HepG2 (cell line): Measurements from ENCODE around the gene DLL4.

Experiments
- FOXA3 ChIP-seq: IDR thresholded peaks from 2 replicates; pipeline ENCODE4 v1.6.1; 2016; ENCODE audit warnings: missing genetic modification reagents, missing compliant biosample characterization
- KLF16 ChIP-seq, 2 experiments: sonication (generic) in 1 of 2; formaldehyde crosslinking in 1 of 2; IDR thresholded peaks; 2 replicates each; pipeline versions ENCODE4 v1.6.1 to v1.8.0; 2016 to 2023; ENCODE audit warnings: missing genetic modification reagents in 2 of 2, missing compliant biosample characterization in 1 of 2
- POLR2AphosphoS2 ChIP-seq: IDR thresholded peaks from 2 replicates; pipeline ENCODE4 v1.6.1; 2011; ENCODE audit warnings: low read depth, low read length, improper control_type of control experiment
- POLR2AphosphoS5 ChIP-seq: IDR thresholded peaks from 2 replicates; pipeline ENCODE4 v1.6.1; 2012; ENCODE audit warnings: low read depth, low read length
- RAD21 ChIP-seq: fragments of 450-650 bp; formaldehyde crosslinking; IDR thresholded peaks from 2 replicates; pipeline ENCODE4 v1.5.0; 2020; ENCODE audit warnings: mild to moderate bottlenecking
- SMAD1 ChIP-seq: sonication (generic); formaldehyde crosslinking; IDR thresholded peaks from 2 replicates; pipeline ENCODE4 v1.4.0; 2020; ENCODE audit warnings: missing genetic modification reagents, low read depth, mild to moderate bottlenecking, borderline replicate concordance
- SP1 ChIP-seq, 2 experiments: fragments of 450-650 bp in 1 of 2; sonication (generic) in 1 of 2; formaldehyde crosslinking in 1 of 2; IDR thresholded peaks; 2 replicates each; pipeline versions ENCODE4 v1.4.0 to v1.6.1; 2016 to 2020; ENCODE audit warnings: missing genetic modification reagents in 1 of 2
- TAF1 ChIP-seq: sonication (generic); formaldehyde crosslinking; IDR thresholded peaks from 2 replicates; pipeline ENCODE4 v1.4.0; 2020; ENCODE audit warnings: missing genetic modification reagents
- TF ChIP-seq, protein P1 (sequence below): sonication (generic); formaldehyde crosslinking; IDR thresholded peaks from 2 replicates; pipeline ENCODE4 v1.5.0; 2020; ENCODE audit warnings: mild to moderate bottlenecking, missing genetic modification reagents, moderate library complexity
- TF ChIP-seq, protein P2 (sequence below): IDR thresholded peaks from 2 replicates; pipeline ENCODE4 v1.6.1; 2018; ENCODE audit warnings: missing genetic modification reagents
- TF ChIP-seq, protein P3 (sequence below): sonication (generic); formaldehyde crosslinking; IDR thresholded peaks from 2 replicates; pipeline ENCODE4 v1.8.1; 2023; ENCODE audit warnings: mild to moderate bottlenecking, missing genetic modification reagents, borderline replicate concordance
- TF ChIP-seq, protein P4 (sequence below): IDR thresholded peaks from 2 replicates; pipeline ENCODE4 v1.6.1; 2016; ENCODE audit warnings: low read depth
- TF ChIP-seq, protein P5 (sequence below): sonication (generic); formaldehyde crosslinking; IDR thresholded peaks from 2 replicates; pipeline ENCODE4 v1.8.1; 2023; ENCODE audit warnings: mild to moderate bottlenecking, inconsistent platforms, moderate library complexity, missing genetic modification reagents, borderline replicate concordance

DNA sequence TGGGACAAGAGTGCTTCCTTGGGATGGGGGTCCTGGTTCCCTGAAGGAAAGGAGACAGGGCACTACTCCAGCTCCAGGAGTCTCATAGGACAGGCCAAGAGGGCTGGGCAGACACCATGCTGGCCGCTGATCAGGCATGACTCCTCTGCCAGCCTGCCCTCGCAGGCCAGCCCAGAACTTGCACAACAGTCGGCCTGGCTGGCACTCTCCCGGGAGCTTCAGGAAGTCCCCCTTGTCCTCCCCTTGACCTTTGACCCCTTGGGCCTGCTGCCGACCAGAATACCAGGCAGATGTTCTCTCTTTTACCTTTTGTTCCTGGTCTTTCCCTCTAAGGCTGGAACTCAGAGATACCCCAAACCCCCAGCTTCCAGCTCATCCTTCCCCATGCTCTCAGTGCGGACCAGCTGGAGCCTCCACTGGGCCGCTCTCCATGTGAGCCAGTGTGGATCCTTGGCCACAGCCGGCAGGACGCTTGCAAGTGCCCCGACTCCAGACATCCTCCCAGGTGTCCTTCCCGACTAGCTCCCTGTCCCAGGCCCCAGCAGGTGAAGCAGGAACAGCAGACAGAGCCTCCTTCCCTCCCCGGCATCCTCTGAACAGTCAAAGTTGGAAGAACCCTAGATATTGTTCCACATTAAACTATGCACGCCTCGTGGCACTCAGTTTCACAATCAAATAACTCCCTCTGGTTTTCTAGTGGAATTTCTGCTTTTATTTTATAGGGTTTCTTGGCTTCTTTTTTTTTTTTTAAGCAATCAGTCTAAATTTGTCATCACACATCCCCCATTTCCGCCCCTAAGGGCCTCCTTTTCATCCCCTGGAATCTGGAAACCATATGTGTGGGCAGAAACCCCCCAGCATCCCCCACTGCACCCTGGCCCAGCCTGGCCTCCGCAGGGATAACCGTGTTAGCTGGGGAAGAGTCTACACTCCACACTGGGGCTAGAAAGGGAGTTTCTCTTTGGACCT, 19.2 kb upstream of the DLL4 start:
- TF ChIP-seq, protein P1, sequence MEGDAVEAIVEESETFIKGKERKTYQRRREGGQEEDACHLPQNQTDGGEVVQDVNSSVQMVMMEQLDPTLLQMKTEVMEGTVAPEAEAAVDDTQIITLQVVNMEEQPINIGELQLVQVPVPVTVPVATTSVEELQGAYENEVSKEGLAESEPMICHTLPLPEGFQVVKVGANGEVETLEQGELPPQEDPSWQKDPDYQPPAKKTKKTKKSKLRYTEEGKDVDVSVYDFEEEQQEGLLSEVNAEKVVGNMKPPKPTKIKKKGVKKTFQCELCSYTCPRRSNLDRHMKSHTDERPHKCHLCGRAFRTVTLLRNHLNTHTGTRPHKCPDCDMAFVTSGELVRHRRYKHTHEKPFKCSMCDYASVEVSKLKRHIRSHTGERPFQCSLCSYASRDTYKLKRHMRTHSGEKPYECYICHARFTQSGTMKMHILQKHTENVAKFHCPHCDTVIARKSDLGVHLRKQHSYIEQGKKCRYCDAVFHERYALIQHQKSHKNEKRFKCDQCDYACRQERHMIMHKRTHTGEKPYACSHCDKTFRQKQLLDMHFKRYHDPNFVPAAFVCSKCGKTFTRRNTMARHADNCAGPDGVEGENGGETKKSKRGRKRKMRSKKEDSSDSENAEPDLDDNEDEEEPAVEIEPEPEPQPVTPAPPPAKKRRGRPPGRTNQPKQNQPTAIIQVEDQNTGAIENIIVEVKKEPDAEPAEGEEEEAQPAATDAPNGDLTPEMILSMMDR (CRISPR knock-in tag): 0 out of 2 replicates have a peak, but pooled peaks have one; percentile 3
- TF ChIP-seq, protein P2, sequence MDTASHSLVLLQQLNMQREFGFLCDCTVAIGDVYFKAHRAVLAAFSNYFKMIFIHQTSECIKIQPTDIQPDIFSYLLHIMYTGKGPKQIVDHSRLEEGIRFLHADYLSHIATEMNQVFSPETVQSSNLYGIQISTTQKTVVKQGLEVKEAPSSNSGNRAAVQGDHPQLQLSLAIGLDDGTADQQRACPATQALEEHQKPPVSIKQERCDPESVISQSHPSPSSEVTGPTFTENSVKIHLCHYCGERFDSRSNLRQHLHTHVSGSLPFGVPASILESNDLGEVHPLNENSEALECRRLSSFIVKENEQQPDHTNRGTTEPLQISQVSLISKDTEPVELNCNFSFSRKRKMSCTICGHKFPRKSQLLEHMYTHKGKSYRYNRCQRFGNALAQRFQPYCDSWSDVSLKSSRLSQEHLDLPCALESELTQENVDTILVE (CRISPR knock-in tag): no peak
- no peak for TF ChIP-seq SP1 (IDR thresholded peaks at IDR 0.05)
- no peak for TF ChIP-seq SP1 (CRISPR knock-in tag; IDR thresholded peaks at IDR 0.05)
- TF ChIP-seq SMAD1 (CRISPR knock-in tag): no peak
- TF ChIP-seq FOXA3 (CRISPR knock-in tag): no peak
- no peak for TF ChIP-seq POLR2AphosphoS2
- TF ChIP-seq POLR2AphosphoS5: no peak
- TF ChIP-seq RAD21 (CRISPR knock-in tag): no peak
- TF ChIP-seq, protein P3, sequence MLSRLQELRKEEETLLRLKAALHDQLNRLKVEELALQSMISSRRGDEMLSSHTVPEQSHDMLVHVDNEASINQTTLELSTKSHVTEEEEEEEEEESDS (CRISPR knock-in tag): no peak
- TF ChIP-seq KLF16 (CRISPR knock-in tag; IDR thresholded peaks at IDR 0.05): no peak
- no peak for TF ChIP-seq TAF1 (CRISPR knock-in tag)
- TF ChIP-seq, protein P4, sequence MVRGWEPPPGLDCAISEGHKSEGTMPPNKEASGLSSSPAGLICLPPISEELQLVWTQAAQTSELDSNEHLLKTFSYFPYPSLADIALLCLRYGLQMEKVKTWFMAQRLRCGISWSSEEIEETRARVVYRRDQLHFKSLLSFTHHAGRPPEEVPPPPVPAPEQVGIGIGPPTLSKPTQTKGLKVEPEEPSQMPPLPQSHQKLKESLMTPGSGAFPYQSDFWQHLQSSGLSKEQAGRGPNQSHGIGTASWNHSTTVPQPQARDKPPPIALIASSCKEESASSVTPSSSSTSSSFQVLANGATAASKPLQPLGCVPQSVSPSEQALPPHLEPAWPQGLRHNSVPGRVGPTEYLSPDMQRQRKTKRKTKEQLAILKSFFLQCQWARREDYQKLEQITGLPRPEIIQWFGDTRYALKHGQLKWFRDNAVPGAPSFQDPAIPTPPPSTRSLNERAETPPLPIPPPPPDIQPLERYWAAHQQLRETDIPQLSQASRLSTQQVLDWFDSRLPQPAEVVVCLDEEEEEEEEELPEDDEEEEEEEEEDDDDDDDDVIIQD (CRISPR knock-in tag): no peak
- TF ChIP-seq, protein P5, sequence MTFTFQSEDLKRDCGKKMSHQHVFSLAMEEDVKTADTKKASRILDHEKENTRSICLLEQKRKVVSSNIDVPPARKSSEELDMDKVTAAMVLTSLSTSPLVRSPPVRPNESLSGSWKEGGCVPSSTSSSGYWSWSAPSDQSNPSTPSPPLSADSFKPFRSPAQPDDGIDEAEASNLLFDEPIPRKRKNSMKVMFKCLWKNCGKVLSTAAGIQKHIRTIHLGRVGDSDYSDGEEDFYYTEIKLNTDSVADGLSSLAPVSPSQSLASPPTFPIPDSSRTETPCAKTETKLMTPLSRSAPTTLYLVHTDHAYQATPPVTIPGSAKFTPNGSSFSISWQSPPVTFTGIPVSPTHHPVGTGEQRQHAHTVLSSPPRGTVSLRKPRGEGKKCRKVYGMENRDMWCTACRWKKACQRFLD (CRISPR knock-in tag): no peak
